Activated naive CD4-positive, alpha-beta T cell treated with anti-CD3 and anti-CD28 coated beads, Interleukin-2, amount 50 U/mL, for 16 hours (primary cell): ENCODE measurements around the gene WEE1.
A peak's percentile ranks its signal among the peaks of the same experiment; 100 is the strongest.
"Not testable (repeated sequence)": the region's sequence is repeated elsewhere in the genome, so short reads cannot be mapped to it uniquely, and the experiment has no call there.

Experiments used
- DNase-seq: peaks from one replicate; pipeline ENCODE4 v3.0.0-alpha.2; 2020

Gene WEE1

GRCh38 chr11:9573052-9573774 lies at the start of gene WEE1:
Gene WEE1 (plus strand): TSS chr11:9573670. CDS start chr11:9573934, 264 bp downstream.
- peak; percentile 98 for DNase-seq

DNA sequence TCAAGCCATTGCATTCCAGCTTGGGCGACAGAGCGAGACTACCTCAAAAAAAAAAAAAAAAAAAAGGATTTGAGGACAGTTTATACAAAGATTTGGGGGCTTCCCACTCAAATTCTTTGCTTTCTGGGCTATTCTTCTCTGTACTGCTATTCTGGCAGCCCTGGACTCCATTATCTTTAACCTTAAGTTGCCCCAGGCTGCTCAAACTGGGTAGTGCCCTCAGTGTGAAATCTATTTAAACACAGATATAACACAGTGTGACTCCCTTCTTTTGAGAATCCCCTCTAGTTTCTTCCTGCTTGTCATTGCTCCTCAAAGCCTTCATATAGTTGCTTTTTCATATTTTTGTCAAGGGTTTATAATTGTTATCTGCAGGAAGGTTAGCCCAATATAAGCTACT lies 49.5 kb upstream of the WEE1 start:
- no peak for DNase-seq

- no peak for DNase-seq
Measured at GRCh38 chr11:9525116-9525515, 48.4 kb upstream of the WEE1 start.

DNA sequence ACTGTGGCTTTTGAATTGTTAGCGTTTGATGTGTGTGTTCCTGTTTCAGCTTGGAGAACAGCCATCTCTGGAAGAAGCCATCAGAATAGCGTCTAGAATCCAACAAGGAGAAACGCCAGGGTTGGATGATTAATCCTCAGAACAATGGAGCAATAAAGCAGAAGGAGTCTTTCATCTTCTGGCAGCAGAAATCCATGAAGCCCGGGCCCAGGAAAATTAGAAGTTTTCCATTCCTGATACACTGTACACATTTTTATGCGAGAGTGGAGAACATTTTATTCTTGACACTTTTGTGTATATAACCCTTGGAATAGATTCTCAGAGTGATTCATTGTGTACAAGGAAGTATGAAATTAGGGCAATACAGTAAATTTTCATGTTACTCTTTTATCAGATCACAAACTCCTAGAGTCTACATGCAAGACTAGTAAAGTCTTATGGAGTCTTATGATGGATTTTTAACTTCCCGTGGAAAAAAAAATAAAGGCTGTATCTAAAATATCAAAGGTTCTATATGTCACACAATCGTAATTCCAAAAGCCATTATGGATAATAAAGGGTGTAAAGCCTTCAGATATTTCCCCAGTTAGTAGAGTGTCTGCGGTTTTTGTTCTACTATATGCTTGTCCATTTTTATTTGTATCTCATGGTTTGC lies 45.9 kb upstream of the WEE1 start:
- no peak for DNase-seq

- DNase-seq, result no peak
Measured at GRCh38 chr11:9528136-9528501, 45.4 kb upstream of the WEE1 start.

DNA sequence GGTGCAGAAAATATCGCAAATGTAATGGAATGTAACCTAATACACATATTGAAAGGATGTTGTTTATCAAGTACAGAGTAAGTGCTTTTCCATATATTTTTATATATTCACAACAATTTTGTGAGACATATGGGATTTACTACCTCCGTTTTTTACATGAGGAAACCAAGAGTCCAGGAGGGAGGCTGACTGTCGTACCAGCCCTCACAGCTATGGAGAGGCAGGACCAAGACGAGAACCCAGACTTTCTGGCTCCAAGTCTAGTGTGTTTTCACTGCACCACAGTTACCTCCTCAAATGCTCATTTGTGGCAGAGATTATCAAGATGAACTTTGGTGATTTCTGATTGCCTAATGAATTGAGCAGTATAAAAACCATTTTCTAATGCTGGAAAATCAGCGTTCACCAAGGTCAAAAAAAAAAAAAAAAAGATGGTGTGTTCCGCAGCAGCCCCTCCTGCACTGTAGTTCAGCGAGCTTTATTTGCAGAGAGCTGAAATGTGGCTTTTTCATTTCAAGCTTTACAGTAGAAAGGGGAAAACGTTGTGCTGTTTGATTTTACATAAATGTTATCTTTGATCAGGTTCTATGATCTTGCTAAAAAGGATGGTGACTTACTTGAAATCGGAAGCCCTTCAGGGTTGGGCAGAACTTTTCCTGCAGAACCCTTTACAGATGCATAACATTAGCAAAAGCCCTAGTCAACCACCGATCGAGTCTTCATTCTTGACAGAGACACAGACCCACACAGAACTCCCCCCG lies 44.7 kb upstream of the WEE1 start:
- no peak for DNase-seq

DNA sequence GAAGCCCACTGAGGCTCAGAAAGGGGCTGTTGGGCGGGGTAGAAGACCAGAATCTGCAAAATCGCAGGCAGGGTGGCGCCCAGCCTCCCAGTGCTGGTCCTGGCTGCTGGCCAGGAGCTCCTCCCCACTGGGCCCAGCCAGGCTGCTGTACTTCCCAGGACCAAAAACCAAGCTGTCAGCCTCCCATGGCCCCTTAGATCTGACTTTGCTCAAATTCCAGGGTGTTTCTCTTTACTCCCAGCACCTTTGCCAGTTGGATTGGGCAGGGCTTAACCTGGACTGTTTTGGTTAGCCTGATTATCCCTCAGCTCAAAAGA lies 44.2 kb upstream of the WEE1 start:
- DNase-seq, result no peak

DNA sequence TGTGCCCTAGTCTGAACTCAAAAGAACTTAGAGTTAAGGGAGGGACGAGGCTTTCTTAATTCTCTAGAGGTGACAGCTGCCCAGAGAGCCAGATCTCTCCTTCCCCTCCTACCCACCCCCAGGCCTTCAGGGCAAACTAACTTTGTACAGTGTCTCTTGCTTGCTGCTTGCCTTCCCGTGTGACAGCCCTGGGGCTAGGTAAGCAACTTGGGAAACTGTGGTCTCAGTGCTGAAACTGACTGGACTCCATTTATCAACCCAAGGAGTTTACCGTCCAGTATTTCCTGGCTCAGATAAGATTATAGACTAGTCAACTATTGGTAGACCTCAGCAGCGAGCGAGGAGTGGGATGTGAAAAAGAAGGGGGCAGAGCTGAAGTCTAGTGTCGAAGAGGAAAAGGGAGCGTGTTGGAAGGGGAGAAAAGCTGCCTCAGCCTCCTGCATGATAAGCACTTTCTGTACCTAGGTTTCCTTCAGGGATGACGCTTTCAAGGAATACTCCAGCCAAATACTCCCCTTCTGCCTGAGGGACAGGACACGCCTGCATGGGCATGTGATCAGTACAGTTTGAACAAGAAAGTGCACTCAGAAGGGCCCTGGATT lies 43.3 kb upstream of the WEE1 start:
- DNase-seq, result no peak

DNA sequence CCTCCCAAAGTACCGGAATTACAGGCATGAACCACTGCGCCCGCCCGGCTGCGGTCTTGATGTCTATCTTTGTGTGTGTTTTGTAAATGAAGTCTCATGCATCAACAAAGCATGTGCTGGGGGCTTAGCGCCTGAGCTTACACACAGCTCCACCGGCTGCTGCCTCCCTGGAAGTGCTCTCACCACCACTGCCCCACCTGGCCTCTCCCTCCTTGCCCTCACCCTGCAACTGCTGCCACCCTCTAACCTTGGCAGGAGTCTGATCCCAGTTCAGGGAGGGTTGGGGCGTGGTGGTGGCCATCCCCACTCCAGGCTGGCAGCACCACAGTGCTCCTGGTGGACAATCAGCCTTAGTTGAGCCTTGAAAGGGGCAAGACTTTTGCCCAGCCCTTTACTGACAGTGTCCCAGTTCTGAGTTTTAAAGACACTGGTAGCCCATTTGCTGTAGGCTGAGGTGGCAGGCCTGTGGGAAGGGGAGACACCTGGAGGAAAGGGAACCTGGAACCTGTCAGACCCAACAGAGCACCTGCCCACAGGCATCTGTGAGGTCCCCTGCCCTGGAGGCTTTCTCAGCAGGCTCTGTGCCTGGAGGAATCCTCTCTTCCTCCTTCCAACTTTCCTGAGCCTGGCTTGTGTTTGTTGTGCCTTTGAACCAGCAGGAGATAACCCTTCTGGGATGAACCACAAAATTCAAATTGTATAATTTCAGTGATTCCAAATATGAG lies 42.4 kb upstream of the WEE1 start:
- no peak for DNase-seq

DNA sequence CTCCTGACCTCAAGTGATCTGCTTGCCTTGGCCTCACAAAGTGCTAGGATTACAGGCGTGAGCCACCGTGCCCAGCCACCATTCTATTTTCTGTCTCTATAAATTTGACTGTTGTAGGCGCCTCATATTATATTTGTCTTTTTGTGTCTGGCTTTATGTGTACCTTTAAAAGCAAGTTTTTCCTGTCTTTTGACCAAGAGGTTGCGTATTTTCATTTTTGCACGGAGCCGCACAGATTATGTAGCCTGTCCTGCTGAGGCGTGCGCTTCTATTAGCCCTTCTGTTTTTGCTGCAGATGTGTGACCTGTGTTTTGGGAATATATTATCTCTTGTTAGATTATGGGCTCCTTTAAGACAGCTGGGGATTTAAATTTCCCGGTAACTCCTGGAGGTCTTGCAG lies 40.4 kb upstream of the WEE1 start:
- DNase-seq, result no peak

- no peak for DNase-seq
Measured at GRCh38 chr11:9533736-9534473, 39.6 kb upstream of the WEE1 start.

DNA sequence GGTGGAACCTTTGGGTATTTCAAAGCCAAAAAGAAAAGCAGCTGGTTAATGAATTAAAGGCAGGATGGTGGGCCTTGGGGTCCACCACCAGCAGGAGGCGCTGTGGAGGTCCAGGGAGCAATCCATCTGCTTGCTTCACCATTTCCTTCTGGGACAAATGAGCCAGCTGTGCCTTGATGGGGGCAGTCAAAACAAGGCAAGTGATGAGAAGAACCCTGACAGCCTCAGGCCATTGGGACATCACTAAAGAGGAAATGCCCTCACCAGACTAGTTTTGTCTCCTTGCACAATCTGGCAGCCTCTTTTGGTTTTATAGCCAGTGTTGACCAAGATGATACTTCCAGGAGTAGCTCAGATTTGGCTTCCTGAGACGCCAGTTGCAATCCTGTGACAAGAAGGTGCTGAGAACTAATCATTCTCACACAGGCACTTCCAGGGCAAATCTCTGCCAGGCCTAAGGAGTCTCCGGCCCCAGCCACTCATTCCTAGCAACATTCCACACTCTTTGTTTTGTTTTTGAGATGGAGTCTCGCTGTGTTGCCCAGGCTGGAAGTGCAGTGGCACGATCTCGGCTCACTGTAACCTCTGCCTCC lies 38.2 kb upstream of the WEE1 start:
- peak; percentile 79 for DNase-seq

- no peak for DNase-seq
Measured at GRCh38 chr11:9538548-9538947, 34.9 kb upstream of the WEE1 start.

DNA sequence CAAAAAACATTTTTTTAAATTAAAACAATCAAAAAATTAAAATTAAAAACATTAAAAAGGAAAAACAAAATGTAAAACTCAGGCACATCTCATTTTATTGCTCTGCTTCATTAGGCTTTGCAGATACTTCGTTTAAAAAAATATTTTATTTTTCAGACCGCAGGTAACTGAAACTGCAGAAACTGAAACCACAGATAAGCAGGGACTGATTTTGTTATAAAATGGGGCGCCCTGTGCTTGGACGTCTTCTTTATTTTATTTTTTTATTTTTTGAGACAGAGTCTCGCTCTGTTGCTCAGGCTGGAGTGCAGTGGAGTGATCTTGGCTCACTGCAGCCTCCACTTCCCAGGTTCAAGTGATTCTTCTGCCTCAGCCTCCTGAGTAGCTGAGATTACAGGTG lies 24.3 kb upstream of the WEE1 start:
- DNase-seq, result not testable (repeated sequence)

GRCh38 chr11:9550191-9550628 lies 23.3 kb upstream of the WEE1 start:
- no peak for DNase-seq

- no peak for DNase-seq
Measured at GRCh38 chr11:9561279-9561982, 12.0 kb upstream of the WEE1 start.

- DNase-seq, result no peak
Measured at GRCh38 chr11:9562716-9563115, 10.8 kb upstream of the WEE1 start.

DNA sequence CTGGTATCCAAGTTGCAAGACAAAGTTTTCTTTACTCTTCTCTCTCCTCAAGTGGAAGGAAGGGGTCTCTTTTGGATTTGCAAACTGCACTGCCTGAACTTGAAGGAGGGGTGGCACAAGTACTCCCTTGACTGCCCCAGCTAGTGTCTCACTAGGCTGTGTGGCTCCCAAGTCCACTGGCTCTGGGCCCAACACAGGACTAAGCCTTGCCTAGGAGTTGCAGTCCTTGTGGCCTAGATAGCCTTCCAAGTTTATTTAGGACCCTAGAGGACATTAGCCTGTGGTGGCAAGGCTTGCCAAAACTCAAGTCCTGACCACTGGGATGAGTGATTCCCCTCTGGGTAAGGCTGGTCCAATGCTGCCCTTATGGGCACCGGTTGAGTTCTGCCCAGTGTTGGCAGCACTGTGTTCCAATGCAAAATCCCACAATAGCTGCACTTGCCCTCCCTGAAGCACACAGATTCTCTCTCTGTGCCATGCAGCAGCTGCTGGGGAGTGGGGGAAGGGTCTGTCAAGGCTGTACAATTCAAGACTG lies 10.2 kb upstream of the WEE1 start:
- DNase-seq, result no peak

DNA sequence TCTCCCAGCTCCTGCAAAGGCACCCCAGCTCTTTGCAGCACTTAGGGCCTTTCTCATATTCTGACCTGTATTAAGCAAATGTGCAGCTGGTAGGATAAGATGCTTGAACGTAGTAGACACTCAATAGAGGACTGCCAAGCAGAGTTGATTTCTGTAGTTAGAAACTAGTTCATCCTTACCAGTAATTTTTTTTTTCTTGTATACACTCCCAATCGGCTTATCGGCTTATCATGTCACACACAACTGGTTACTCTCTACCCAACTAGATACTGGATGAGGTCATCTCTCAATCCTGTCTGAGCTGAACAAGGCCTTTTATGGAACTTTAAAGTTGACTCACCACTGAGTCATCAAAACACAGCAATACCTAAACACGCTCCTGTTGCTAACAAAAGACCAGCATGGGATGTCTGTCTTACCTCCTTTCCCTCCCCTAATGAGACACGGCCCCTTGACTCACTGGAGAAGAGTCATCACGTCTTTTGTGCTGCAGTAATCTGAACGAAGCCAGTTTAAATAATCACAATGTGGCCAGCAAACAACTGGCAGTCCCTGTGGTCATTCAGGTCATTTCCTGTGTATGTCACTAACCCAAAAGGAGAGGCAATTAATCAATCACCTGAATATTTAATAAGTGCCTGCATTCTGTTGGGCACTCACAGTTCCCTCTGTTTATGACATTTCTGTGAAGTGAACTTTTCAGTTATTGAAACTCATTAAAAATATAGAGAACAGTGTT lies 7.5 kb upstream of the WEE1 start:
- peak; percentile 51 for DNase-seq

- no peak for DNase-seq
Measured at GRCh38 chr11:9566561-9567063, 6.9 kb upstream of the WEE1 start.
